Astrocyte (in vitro differentiated cells and primary cell): ENCODE data around the gene ADM5.

ENCODE experiments used
- CTCF ChIP-seq: IDR thresholded peaks from 2 replicates; pipeline ENCODE4 v1.5.1; 2011; ENCODE audit warnings: low read depth, mild to moderate bottlenecking, inconsistent platforms, low read length, moderate library complexity; ENCODE audit not compliant: insufficient read depth
- EZH2 ChIP-seq: IDR thresholded peaks from 2 replicates; pipeline ENCODE4 v1.6.1; 2012; ENCODE audit warnings: mild to moderate bottlenecking, low read length, inconsistent platforms; ENCODE audit not compliant: insufficient read depth

GRCh38 chr19:49716154-49716553 is 26.8 kb downstream of the ADM5 start:
- TF ChIP-seq EZH2 (no peak), CTCF (no peak)
